Measurements from ENCODE around the gene SURF4. TPM values are rescaled to one million over a fixed set of nuclear protein-coding genes. Genes with fewer than 3 reads are reported as not detected.
"Not testable (repeated sequence)": the region's sequence is repeated elsewhere in the genome, so short reads cannot be mapped to it uniquely, and the experiment has no call there.

SURF4 gene
- total RNA-seq, 2 experiments from 2014 or later = 218 to 304 TPM

DNA sequence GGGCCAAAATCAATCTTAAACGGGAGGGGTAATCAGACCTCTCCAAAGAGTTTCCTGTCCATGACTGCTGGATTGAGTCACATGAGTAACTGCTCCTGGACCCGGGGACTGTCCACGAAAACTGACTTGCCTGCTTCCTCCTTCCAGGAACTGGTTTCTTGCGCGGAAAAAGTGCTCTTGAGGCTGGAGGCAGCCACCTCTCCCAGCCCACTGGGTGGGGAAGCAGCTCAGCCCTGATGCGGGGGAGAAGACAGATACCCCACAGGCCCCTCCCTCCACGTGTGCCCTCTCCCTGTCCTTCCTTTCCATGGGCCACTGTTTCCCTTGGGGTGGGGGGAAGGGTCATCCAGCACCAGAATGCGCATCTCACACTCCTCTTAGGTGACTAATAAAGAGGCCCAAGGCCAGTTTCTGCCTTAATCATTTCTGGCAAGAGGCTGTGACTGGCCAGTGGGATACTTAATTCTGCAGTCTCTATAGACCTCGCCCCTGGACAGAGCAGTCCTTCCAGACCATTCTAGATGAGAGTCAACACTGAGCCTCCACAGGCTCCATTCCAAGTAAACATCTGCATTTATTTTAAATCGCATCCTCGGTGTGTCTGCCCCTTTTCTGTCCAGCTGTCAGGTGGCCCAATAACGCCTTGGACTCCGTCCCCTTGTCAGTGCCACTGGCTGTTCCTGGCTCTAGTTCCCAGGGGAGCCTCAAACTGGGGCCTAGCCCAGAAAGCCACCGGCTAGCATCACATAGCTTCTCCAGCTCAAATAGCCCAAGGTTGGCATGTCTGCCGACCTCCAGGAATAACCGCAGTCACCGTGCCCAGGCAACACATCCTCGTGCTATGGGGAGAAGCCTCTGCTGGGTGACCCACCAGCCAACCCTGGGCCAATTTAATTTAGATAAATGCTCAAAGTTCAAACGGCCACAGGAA is 29.9 kb upstream of the SURF4 start:
- Mint-ChIP-seq H3K27me3 (no peaks in the 10 kb centered on the region), H3K9me3 (ENCODE audit: low read depth) (no peaks in the 10 kb centered on the region), H3K4me3 (no peak overlapping the region), H3K36me3 (peaks cover 20% of the 10 kb centered on the region), H3K27ac (no peak overlapping the region), H3K4me1 (peaks cover 17% of the 10 kb centered on the region)
- DNase-seq (no peak), ATAC-seq (no peak)
- CTCF ChIA-PET = interaction anchor here (0.8 to 3.2 kb wide), 11 partner anchors 9 to 230 kb away, joined by 3 to 17 read pairs (median 4); partner anchors contain the start of genes SLC2A6, SURF1 and SURF2

DNA sequence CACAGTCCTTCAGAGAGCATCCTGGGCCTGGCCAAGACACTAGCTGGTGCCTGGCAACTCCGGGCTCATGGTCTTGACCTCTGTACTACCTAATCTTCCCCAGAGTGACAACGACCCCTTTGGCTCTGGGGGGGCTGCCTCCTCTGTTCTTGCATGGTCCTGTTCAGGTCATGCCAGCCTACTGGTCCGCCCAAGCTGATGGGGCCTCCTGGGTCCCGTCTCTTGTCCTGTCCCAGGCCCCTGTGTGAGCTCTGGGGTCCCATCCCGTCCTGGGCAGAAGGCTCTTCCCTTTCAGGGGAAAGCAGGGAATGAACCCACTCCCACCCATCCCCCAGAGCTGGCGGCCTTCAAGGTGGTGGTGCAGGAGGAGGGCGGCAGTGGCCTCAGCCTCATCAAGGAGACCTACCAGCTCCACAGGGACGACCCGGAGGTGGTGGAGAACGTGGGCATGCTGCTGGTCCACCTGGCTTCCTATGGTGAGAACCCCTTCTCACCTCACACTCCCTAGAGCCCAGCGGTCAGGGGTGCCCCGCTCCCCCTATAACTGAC is 28.7 kb upstream of the SURF4 start:
- no peaks in the 10 kb centered on the region for H3K9me3 Mint-ChIP-seq (ENCODE audit: low read depth)
- DNase-seq = no peak
- no peak overlapping the region for H3K27ac Mint-ChIP-seq
- no peak for ATAC-seq
- no peaks in the 10 kb centered on the region for H3K27me3 Mint-ChIP-seq
- no peak overlapping the region for H3K4me3 Mint-ChIP-seq
- peaks cover 17% of the 10 kb centered on the region for H3K4me1 Mint-ChIP-seq
- peaks cover 11% of the 10 kb centered on the region for H3K36me3 Mint-ChIP-seq
- CTCF ChIA-PET = interaction anchor here (0.7 to 3.2 kb wide), 10 partner anchors 9 to 217 kb away, joined by 3 to 17 read pairs (median 4); partner anchors contain the start of genes SURF1 and SURF2

DNA sequence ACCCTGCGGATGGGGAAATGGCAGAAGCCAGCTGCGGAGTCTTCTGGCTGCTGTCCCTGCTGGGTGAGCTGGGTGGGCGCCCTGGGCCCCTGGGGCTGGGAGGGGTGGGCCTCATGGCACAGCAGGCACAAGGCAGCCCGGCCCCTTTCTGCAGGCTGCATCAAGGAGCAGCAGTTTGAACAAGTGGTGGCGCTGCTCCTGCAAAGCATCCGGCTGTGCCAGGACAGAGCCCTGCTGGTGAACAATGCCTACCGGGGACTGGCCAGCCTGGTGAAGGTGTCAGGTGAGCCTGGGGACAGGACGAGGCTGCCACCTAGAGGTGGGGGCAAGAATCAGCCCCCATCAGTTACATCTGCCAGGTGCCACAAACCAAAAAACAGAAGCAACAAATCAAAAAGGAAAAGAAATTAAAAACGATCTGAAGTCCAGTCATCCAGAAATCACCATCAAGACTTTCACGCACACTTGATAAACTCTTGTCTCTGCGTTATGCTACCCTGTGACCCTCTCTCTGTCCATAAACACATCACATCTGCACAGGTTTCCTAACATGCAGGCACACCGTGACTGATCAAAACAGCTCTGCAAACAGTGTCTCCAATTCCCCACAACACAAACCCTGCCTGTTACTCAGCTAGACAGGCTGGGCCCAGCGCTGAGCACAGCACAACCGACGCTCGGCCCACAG is 28.1 kb upstream of the SURF4 start:
- ATAC-seq (peak; percentile 42), DNase-seq (peak; percentile 72)
- no peaks in the 10 kb centered on the region for H3K27me3 Mint-ChIP-seq
- H3K4me3 Mint-ChIP-seq = no peak overlapping the region
- peaks cover 11% of the 10 kb centered on the region for H3K36me3 Mint-ChIP-seq
- no peaks in the 10 kb centered on the region for H3K9me3 Mint-ChIP-seq (ENCODE audit: low read depth)
- CTCF ChIA-PET = interaction anchor here (0.7 to 3.2 kb wide), 13 partner anchors 8 to 217 kb away, joined by 3 to 17 read pairs (median 4); partner anchors contain the start of genes REXO4, SURF1 and SURF2
- peaks cover 17% of the 10 kb centered on the region for H3K4me1 Mint-ChIP-seq
- H3K27ac Mint-ChIP-seq = peak overlapping the region; percentile 0

DNA sequence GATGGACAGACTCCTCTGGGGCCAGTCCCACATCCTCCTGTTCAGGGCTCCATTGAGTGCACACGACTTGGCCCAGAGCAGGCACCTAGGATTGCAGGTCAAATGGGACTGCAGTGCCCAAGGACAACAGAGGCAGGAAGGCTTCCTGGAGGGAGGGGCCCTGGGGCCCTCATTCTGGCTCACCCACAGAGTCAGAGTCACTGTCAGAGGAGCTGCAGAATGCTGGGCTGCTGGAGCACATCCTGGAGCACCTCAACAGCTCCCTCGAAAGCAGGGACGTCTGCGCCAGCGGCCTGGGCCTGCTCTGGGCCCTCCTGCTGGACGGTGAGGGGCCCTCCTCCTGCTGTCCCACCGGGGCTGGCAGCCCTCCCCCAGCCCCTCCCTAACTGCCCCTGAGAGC is 26.8 kb upstream of the SURF4 start:
- H3K4me3 Mint-ChIP-seq = no peak overlapping the region
- DNase-seq (no peak), ATAC-seq (no peak)
- no peaks in the 10 kb centered on the region for H3K27me3 Mint-ChIP-seq
- H3K9me3 Mint-ChIP-seq (ENCODE audit: low read depth) = no peaks in the 10 kb centered on the region
- peaks cover 16% of the 10 kb centered on the region for H3K4me1 Mint-ChIP-seq
- CTCF ChIA-PET = interaction anchor here (0.9 to 3.2 kb wide), 4 partner anchors 15 to 216 kb away, joined by 3 to 17 read pairs (median 4); partner anchors contain the start of gene REXO4
- H3K27ac Mint-ChIP-seq = no peak overlapping the region
- H3K36me3 Mint-ChIP-seq = peaks cover 11% of the 10 kb centered on the region

DNA sequence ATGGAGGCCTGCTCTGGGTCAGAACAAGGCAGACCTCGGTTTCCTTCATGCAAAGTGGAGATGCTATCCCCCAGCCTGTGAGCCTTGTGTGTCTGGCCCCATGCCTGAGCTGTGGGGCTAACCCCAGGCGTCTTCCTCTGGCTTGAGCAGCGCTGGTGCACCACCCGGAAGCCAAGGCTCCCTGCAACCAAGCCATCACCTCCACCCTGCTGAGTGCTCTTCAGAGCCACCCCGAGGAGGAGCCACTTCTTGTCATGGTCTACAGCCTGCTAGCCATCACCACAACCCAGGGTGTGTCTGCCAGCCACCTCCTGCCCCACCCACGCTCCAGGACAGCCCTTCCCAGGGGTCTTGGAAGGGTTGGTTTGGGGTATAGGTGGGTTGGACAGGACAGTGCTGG is 25.7 kb upstream of the SURF4 start:
- CTCF ChIA-PET = interaction anchor here (1.0 kb wide), 2 partner anchors 85 to 213 kb away, joined by 4 read pairs; no protein-coding TSS in a partner anchor
- peaks cover 4% of the 10 kb centered on the region for H3K27me3 Mint-ChIP-seq
- peaks cover 2% of the 10 kb centered on the region for H3K36me3 Mint-ChIP-seq

DNA sequence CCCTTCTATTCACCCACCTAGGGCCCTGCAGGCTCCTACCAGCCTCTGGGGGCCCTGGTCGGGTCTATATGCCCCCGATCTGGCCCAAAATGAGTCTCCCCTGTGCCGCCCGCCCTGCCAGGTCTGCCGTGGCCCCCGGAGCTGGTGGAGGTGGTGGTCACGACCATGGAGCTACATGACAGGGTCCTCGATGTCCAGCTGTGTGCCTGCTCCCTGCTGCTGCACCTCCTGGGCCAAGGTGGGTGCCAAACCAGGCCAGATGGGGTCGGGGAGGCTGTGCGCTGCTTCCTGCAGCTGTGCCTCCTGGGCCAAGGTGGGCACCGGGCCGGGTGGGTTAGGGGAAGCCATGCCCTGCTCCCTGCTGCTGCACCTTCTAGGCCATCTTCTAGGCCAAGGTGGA is 24.4 kb upstream of the SURF4 start:
- Mint-ChIP-seq H3K27me3 (peaks cover 9% of the 10 kb centered on the region), H3K4me3 (no peak overlapping the region), H3K4me1 (peaks cover 9% of the 10 kb centered on the region), H3K27ac (no peak overlapping the region), H3K36me3 (no peaks in the 10 kb centered on the region), H3K9me3 (ENCODE audit: low read depth) (no peaks in the 10 kb centered on the region)
- CTCF ChIA-PET = interaction anchor here (0.8 to 1.2 kb wide), 4 partner anchors 16 to 214 kb away, joined by 3 to 4 read pairs (median 4); no protein-coding TSS in a partner anchor
- no peak for ATAC-seq
- DNase-seq = no peak

More for the DNA sequence above, 25.7 kb upstream of the SURF4 start:
- H3K27ac Mint-ChIP-seq = no peak overlapping the region
- H3K4me1 Mint-ChIP-seq = peaks cover 10% of the 10 kb centered on the region
- no peak for DNase-seq
- no peak overlapping the region for H3K4me3 Mint-ChIP-seq
- ATAC-seq = no peak
- H3K9me3 Mint-ChIP-seq (ENCODE audit: low read depth) = no peaks in the 10 kb centered on the region

DNA sequence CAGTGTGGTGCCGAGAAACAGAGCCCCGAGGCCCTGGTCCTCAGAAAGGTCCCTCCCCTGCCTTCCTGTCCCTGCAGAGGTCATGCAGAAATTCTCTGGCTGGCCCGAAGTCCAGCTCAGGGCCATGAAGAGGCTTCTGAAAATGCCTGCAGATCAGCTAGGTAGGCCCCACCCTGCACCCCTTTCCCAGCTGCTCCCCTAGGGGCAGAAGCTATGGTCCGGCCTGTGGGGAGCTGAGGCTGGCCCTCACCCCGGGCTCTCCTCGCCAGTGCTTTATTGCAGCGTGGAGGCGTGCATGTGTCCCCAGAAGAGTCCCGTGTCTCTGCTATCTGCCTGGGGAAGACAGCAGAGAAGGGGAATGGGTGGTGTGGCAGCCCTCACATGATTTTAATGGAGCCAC is 22.0 kb upstream of the SURF4 start:
- no peaks in the 10 kb centered on the region for H3K9me3 Mint-ChIP-seq (ENCODE audit: low read depth)
- CTCF ChIA-PET = interaction anchor here (1.2 kb wide), 1 partner anchor 212 kb away, joined by 3 read pairs; no protein-coding TSS in a partner anchor
- peaks cover 5% of the 10 kb centered on the region for H3K4me1 Mint-ChIP-seq

DNA sequence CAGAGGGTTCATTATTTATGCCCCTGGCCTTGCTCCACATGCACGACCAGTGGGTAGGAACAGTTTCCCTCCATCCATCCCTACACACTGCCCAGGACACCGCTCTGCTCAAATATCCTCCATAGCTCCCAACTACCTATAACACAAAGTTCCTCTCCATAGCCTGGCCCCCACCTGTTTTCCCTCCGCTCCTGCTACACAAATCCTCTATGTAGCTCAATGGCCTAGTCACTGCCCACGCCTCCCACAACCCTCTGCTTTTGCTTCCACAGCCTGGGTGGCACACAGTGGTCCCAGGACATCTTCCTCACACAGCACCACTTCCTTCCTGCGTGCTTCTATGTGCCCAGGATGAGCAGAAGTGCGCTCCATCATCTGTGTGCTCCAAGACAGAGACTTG is 21.5 kb upstream of the SURF4 start:
- Mint-ChIP-seq H3K4me1 (peaks cover 5% of the 10 kb centered on the region), H3K36me3 (no peaks in the 10 kb centered on the region), H3K9me3 (ENCODE audit: low read depth) (no peaks in the 10 kb centered on the region)

More for the DNA sequence above, 22.0 kb upstream of the SURF4 start:
- DNase-seq = no peak
- no peak for ATAC-seq
- Mint-ChIP-seq H3K36me3 (no peaks in the 10 kb centered on the region), H3K27ac (no peak overlapping the region), H3K27me3 (peaks cover 9% of the 10 kb centered on the region), H3K4me3 (no peak overlapping the region)

DNA sequence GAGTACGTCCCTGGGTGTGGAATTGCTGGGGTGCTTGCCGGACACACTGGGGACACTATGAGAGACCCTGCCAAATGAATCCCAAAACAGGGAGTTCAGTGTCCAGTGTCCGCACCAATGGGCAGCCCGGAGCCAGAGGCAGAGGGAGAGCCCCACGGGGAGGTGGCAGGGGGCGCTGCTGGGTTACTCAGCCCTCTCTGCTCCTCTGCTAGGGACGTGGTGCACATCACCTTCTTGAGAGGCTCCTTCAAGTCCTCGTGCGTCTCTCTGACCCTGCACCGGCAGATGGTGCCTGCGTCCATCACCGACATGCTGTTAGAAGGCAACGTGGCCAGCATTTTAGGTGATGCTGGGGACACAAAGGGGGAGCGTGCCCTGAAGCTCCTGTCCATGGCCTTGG is 21.1 kb upstream of the SURF4 start:
- Mint-ChIP-seq H3K27ac (no peak overlapping the region), H3K4me3 (no peak overlapping the region), H3K4me1 (peaks cover 5% of the 10 kb centered on the region), H3K27me3 (peaks cover 9% of the 10 kb centered on the region), H3K36me3 (no peaks in the 10 kb centered on the region), H3K9me3 (ENCODE audit: low read depth) (no peaks in the 10 kb centered on the region)
- CTCF ChIA-PET = no interaction called here
- no peak for ATAC-seq
- DNase-seq = no peak

More for the DNA sequence above, 21.5 kb upstream of the SURF4 start:
- ATAC-seq (no peak), DNase-seq (no peak)
- Mint-ChIP-seq H3K27me3 (peaks cover 9% of the 10 kb centered on the region), H3K27ac (no peak overlapping the region), H3K4me3 (no peak overlapping the region)
- CTCF ChIA-PET = interaction anchor here (1.2 kb wide), 1 partner anchor 211 kb away, joined by 3 read pairs; no protein-coding TSS in a partner anchor

DNA sequence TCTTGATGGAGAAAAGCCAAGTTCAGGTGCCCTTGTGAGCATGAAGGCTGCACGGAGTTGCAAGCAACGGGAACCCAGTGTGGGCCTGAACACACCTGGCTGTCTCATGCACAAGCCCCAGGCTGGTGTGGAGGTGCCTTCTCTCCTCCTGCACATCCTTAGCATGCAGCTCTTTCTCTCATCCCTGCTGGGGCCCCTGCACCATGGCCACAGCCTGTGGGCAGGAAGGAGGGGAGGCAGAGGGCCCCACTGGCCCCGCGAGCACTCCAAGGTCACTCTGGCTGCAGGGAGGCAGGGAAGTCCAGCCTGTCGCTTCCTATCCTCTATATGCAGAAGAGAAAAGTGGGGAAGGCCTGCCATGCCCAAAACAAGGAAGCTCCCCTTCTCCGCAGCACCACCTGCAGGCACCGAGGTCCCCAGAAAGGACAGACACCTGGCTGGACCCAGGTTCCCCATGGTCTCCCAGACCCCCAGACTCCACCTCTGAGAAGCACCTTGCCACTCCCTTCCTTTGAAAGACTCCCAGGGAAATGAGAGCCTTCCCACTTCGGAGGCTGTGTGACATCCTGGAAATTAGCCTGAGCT is 18.9 kb upstream of the SURF4 start:
- Mint-ChIP-seq H3K4me1 (peaks cover 4% of the 10 kb centered on the region), H3K36me3 (no peaks in the 10 kb centered on the region), H3K27ac (no peak overlapping the region), H3K9me3 (ENCODE audit: low read depth) (no peaks in the 10 kb centered on the region), H3K4me3 (no peak overlapping the region), H3K27me3 (peaks cover 15% of the 10 kb centered on the region)
- CTCF ChIA-PET = interaction anchor here (0.8 to 1.5 kb wide), 4 partner anchors 10 to 212 kb away, joined by 3 to 6 read pairs (median 4); no protein-coding TSS in a partner anchor
- ATAC-seq (no peak), DNase-seq (no peak)

DNA sequence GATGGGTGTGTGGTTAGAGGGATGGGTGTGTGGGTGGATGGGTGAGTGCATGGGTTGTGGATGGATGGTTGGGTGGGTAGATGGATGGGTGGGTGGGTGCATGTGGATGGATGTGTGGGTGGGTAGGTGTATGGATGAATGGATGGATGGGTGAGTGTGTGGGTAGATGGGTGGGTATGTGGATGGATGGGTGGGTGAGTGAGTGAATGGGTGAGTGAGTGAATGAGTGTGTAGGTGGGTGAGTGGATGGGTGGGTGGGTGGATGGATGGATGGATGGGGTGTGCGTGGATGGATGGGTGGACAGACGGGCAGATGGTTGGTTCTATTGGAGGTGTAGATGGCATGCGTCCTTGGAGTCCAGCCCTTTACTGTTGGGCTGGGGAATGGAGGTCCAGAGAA is 17.5 kb upstream of the SURF4 start:
- Mint-ChIP-seq H3K27me3 (peaks cover 17% of the 10 kb centered on the region), H3K4me1 (peaks cover 4% of the 10 kb centered on the region), H3K36me3 (no peaks in the 10 kb centered on the region), H3K9me3 (ENCODE audit: low read depth) (no peaks in the 10 kb centered on the region), H3K27ac (no peak overlapping the region), H3K4me3 (no peak overlapping the region)
- CTCF ChIA-PET = no interaction called here
- DNase-seq = no peak
- no peak for ATAC-seq

DNA sequence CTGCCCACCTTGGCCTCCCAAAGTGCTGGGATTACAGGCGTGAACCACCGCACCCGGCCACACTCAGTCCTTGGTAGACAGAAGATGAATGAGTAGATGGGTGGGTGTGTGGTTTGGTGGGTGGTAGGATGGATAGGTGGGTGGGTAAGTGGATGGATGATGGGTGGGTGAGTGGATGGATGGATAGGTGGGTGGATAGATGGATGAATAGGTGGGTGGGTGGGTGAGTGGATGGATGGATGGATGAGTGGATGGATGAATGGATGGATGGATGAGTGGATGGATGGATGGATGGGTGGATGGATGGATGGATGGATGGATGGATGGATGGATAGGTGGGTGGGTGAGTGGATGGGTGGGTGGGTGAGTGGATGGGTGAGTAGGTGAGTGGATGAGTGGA is 16.4 kb upstream of the SURF4 start:
- H3K9me3 Mint-ChIP-seq (ENCODE audit: low read depth); DNase-seq; CTCF ChIA-PET; H3K27ac Mint-ChIP-seq; H3K4me1 Mint-ChIP-seq; H3K4me3 Mint-ChIP-seq; ATAC-seq; H3K36me3 Mint-ChIP-seq: not testable (repeated sequence)
- peaks cover 16% of the 10 kb centered on the region for H3K27me3 Mint-ChIP-seq

DNA sequence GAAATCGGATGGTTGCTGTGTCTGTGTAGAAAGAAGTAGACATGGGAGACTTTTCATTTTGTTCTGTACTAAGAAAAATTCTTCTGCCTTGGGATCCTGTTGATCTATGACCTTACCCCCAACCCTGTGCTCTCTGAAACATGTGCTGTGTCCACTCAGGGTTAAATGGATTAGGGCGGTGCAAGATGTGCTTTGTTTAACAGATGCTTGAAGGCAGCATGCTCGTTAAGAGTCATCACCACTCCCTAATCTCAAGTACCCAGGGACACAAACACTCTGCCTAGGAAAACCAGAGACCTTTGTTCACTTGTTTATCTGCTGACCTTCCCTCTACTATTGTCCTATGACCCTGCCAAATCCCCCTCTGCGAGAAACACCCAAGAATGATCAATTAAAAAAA is 15.6 kb upstream of the SURF4 start:
- CTCF ChIA-PET; ATAC-seq; H3K4me3 Mint-ChIP-seq; DNase-seq; H3K4me1 Mint-ChIP-seq; H3K9me3 Mint-ChIP-seq (ENCODE audit: low read depth); H3K36me3 Mint-ChIP-seq; H3K27ac Mint-ChIP-seq: not testable (repeated sequence)
- H3K27me3 Mint-ChIP-seq = peaks cover 13% of the 10 kb centered on the region
